Left forelimb (tissue), 1 donor: Measurements from ENCODE around the gene PTPRN2.

Source experiments
- DNase-seq: peaks from one replicate; pipeline ENCODE4 v3.0.0-alpha.2; 2018; ENCODE audit warnings: low spot score

PTPRN2 gene

DNA sequence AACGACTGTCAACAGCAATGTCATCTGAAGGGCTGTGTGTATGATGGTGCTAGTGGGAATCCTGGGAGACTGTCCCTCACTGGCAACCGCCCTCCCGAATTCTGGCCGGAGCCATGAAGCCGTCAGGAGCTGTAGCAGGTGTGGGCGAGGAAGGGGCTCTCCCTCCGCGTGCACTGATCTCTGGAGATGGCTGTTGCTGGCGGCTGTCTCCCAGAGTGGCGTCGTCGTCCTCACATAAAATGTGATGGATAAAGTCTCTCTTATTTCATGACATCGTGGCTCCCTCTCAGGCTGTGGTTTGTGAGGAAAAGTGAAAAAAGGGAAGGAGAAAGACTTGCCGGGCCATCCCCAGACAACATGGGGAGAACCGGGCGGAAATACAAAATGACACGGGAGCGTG is 1034.4 kb downstream of the PTPRN2 start:
- no peak for DNase-seq

DNA sequence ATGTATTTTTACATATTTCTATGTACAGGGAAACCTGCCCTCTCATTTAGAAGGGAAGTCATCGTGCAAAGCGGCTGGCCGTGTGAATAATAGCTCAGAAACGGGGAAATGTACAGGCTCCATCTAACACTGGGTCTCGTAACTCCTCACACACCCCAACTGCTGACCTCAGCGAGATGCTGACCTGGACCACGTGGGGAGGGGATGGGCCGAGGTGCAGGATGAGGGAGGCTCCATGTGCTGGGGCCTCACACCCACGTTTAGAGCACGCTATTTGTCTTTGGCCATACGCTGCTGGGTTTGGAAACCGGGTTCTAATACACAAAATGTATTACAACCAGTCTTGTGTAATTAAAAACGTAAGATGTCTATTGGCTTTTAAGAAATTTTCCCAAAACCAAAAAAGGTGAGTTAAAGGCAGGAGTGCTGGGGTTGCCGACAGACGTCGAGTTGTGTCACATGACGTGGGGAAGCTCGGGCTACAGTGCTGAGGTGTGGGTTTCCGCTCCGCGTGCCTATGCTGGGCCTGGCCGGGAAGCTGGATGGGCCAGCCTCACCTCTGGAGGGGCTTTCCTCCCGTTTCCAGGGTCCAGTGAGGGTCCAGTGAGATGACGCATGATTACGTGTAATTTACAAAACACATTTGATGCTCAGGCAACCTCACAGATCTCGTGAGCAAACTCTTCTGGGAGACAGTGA is 1035.2 kb downstream of the PTPRN2 start:
- no peak for DNase-seq

DNA sequence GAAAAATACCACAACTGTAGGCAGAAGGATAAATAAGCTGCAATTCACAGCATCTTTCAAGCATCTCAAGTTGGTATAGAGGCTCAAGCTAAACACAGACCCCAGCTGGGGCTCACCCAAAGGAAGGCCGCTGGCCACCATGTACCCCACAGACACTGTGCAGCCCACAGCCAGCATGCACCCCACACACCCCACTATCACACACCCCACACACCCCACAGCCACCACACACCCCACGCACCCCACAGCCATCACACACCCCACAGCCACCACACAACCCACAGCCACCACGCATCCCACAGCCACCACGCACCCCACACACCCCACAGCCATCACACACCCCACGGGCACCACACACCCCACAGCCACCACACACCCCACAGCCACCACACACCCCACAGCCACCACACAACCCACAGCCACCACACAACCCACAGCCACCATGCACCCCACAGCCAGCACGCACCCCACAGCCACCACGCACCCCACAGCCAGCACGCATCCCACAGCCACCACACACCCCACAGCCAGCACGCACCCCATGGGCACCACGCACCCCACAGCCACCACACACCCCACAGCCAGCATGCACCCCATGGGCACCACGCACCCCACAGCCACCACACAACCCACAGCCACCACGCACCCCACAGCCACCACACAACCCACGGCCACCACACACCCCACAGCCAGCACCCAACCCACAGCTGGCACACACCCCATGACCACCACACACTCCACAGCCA is 1036.1 kb downstream of the PTPRN2 start:
- DNase-seq = no peak

DNA sequence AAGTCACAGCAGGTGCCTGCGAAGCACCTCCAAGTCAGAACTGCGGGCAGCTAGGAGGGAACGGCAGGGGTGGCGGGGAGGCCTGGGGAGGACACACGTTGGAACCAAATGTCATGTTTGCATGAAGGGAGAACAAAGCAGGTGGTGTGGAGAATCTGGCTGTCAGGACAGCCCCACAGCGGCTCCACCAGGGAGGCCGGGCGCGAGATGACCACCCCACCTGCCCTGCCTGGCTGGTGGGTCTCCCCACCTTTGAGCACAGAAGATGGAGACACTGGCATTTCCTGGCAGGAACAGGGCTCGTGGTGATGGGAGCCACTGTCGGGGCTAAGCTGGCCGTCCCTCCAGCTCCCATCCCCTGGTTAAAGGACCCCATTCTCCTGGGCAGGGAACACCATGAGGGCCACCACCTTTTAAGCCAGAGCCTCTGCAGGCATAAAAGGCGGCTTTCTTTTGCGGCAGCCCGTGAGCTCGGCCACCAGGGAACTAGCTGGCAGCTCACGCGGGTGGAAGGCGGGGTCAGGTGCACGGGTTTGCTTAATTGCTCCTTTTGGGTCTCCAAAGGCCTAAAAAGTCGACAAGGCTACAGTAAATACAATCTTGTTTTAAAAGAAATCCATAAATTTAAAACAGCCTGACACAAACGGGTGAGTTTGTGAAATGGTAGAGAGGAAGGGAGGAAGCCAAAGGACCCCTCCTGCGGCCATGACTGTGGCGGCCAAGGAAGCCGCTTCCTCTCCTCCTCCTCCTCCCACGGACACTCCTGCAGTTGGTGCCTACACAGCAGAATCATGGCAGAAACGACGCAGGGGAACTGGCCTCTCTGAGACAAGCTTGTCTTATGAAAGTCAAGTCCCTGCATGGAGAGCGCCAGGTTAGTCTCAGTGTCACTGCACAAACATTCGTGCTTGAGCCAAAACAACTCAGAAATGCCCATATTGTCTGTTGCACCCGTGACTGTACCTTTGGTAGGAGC is 1037.0 kb downstream of the PTPRN2 start:
- DNase-seq = no peak

DNA sequence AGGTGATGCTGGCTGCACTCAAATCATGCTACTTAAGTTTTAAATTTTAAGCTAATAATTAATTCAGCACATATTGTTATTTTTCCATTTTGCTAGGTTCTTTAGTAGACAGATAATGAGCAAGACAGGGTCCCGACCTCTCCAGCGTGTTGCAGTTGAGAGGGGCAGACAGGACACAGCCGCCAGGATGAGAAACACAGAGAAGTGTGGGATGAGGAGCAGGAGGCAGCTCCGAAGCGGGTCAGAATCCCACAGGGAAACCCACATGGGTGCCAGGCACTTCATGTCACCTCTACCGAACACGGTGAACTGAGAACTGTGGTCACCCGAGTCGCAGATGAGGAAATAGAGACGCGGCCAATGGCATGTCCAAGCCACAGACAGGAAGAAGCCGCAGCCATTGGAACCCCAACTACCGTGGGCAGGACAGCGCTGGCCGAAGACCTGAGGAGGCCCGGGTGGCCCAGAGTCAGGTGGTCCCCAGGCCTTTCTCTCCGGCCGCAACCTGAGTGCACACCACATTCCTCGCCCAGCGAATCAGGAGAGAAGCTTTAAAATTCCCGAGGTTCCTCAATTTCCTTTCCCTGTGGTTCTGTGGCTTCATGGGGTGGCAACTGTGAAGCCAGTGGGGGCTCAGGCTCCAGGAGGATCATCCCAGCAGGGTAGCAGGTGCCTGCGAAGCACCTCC is 1037.9 kb downstream of the PTPRN2 start:
- no peak for DNase-seq

DNA sequence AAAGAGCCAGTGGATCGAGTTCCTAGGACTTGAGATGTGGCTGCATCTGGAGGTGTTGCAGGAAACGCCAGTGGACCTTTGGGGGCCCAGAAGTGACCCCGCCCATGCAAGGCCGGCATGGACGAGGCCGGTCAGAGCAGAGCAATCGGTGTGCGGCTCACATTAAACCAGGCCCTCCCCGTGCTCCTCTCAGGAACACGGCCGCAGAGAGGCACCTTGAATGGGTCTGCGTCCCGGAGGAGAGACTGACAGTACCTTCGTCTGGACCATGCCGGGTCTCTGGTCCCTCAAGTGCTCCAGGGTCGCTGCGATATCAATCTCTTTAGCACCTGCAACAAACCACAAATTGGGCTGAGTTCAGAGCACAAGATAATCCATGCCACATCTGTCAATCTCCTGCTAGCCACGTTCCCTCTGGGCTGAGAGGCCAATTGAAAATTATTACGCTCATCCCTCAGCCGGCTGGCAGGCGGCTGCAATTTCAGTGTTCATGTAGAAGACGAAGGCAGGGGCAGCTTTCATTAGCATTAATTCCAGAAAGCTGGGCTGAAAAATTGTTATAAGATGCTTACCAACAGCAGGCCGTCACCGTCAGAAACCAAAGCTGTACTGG is 1038.8 kb downstream of the PTPRN2 start:
- no peak for DNase-seq

DNA sequence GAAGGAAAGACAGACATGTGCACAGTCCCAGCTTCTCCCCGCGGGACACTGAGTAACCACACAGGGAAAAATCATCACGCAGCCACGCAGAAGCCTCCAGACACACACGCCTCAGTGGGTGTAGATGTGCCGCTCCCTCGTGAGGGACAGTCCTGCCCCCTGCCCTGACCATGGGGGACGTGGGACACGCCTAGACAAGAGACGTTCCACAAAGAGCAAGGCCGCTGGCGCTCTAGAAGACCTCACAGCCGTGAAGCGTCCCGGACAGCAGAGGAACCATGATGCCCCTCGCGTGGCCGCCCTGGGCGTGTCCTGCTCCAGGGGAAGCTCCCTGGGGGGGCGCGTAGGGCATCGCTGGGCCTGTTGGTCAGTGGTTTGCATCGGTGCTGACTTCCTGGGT is 1040.0 kb downstream of the PTPRN2 start:
- no peak for DNase-seq

DNA sequence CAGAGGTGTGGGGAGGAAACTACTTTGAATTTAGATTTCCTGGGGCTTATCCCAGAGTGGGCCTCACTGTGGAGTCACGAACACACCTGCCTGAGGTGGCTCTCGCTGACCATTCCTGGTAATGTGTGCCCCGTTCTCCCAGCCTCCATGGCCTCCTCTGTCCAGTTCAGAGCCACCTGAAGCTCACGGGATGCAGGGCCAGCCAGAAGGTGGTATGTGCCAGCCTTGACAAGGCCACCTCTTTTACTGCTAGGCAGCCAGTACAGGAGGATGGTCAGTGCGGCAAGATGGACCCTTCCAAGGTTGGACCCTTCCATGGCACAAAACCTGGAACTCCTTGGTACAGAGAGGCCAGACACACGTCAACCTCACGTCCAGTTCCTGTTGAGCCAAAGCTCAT is 1040.5 kb downstream of the PTPRN2 start:
- no peak for DNase-seq

DNA sequence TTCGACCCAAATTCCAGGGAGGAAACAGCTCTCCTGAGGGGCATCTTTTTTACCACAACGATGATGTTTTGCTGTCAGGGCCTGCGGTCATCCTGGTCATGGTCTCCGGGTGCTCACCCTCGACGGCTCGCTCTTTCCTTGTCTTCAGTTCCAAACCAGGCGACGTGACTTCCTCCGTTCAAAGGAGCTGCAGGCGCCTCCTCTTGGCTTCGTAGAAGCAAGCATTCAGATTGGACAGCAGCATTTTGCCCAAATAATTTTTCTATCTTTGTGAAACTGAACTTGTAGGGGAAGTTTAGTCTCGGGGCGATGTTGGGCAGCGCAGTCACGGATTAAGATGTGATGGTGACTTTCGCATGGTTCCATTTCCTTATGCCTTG is 1042.0 kb downstream of the PTPRN2 start:
- DNase-seq = no peak

DNA sequence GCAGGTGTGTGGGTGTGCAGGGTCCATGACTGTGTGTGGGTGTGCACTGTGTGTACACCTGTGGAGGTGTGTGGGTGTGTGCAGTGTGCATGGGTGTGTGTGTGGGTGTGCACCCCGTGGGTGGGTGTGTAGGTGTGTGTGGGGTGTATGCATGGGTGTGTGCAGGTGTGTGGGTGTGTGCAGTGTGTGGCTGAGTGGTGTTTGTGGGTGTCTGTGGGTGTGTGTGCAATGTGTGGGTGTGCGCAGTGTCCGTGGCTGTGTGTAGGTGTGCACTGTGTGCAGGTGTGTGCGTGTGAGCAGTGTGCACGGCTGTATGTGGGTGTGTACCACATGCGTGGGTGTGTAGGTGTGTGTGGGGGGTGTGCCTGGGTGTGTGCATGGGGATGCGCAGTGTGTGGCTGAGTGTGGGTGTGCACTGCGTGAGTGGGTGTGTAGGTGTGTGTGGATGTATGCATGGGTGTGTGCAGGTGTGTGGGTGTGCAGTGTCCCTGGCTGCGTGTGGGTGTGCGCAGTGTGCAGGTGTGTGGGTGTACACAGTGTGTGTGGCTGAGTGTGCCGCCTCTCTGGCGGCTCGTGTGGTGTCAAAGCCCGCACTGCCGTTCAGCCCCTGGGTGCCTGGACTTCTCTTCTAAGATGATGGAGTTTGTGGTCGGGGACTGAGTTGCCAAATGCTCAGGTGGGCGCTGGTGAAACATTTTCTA is 1042.5 kb downstream of the PTPRN2 start:
- no peak for DNase-seq

DNA sequence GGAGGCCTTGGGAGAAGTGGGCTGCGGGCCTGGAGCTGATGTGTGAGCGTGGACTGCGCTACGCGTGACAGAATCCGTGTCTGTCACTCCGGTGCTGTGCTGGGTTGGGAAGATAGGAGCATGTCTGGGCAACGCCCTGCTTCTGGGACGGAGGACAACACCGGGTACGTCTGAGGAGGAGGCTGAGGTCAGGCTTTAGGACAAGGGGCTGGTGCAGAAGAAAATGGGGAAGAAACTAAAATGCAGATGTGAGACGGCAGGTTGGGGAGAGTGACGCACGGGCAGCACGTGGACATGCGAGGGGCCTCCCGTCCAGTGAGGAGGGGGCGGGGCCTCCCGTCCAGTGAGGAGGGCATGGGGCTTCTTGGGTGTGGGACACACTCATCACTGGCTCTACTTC is 1043.4 kb downstream of the PTPRN2 start:
- no peak for DNase-seq

DNA sequence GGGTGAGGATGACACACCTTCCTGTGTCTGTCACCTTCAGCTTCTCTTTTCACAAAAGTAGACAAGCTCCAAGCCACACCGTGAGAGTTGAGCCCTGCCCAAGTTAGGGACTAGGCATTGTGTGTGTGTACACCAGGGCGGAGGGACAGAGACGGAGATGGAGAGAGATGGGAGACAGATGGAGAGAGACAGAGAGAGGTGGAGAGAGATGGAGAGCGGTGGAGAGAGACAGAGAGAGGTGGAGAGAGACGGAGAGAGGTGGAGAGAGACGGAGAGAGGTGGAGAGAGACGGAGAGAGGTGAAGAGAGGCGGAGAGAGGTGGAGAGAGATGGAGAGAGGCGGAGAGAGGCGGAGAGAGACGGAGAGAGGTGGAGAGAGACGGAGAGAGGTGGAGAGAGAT is 1043.8 kb downstream of the PTPRN2 start:
- no peak for DNase-seq

DNA sequence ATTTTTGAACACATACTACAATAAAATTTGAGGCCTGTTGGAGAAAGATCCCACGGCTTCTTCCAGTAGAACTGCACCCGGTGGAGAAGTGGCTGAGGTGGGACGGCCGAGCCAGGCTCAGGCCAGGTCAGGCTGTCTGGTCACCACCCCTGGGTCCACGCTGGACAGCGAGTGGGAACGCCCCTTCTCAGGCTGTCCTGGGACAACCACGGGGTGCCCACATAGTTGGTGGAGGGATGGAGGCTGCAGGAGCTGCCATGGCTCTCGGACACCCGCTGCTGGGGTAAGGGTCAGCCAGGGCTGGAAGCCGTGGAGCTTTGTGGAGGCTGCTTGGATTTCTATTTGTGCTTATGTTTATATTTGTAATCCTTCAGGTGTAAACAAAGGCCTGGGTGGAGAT is 1044.3 kb downstream of the PTPRN2 start:
- DNase-seq = no peak

DNA sequence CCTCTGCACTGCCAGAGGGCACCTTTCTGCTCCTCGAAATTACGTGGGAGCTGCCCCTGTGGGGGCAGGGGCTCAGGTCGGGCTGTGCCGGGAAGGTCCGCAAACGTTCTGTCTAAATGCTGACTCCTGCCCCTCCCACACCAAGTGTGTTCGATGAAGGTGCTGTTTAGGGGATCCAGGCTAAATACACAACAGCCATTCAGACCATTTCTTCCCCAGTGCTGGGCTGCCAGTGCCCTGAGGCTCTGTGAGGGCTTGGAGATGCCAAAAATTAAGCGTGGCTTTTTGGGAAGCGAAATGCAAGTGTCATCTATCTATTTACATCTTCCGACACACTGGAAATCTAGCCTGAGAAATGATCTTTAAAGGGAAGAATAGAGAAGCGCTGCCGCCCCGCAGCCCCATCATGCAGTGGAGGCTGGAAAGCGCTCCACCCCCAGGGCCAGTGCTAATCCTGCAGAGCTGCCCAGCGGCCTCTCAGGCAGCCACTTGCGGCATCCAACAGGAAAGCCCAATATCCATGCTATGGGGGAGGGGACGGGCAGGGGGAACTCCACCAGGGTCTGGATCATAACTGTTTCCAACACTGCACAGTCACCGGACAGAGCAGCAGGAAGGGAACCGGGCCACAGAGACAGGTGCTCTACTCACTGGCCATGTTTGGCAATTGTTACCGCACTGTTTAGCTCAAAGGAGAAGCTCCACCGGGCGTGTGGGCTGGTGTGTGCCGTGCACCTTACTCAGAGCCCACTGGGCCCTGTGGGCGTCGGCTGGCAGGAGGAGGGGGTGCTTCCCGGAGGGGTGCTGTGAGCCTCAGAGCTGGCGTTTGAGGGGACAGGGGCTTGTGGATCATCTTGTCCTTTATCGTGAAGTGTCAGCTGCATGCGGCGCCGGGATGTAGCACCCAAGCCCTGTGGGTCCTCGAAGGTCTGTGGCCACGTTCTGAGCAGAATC is 1045.3 kb downstream of the PTPRN2 start:
- DNase-seq = no peak

DNA sequence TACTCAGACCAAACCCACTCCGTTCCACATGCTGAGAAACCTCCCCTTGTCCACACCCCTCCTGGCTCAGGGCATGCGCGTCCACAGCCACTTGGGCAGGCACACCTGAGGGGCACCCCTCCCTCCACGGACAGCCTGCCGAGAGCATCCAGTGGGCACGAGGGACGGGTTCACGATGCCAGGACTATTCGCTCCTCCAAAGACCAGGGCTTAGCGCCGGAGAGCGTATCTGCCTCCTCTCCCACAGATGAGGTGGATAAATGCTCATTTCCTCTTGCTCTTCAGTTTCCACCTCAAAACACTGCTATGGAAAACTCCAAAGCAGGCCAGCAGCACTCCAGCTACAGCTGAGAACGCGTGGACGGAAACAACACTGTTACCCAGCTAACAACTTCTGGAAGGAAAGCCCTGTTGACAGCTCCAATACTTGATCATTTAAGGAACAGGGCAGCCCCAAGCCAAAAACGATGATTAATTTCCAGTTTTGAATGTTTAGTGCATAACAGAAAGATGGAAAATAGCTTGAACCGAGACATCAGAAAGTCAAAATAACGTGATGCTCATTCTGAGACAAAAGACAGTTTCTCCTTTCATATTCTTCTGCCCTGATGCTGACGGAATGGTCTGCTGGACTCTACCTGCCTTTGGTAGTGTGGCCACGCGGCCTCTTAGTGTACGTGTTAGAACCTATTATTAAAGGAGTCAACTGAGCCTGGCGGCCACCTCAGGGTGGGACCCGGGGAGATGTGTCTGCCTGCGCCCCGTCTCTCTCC is 1046.1 kb downstream of the PTPRN2 start:
- DNase-seq = no peak

DNA sequence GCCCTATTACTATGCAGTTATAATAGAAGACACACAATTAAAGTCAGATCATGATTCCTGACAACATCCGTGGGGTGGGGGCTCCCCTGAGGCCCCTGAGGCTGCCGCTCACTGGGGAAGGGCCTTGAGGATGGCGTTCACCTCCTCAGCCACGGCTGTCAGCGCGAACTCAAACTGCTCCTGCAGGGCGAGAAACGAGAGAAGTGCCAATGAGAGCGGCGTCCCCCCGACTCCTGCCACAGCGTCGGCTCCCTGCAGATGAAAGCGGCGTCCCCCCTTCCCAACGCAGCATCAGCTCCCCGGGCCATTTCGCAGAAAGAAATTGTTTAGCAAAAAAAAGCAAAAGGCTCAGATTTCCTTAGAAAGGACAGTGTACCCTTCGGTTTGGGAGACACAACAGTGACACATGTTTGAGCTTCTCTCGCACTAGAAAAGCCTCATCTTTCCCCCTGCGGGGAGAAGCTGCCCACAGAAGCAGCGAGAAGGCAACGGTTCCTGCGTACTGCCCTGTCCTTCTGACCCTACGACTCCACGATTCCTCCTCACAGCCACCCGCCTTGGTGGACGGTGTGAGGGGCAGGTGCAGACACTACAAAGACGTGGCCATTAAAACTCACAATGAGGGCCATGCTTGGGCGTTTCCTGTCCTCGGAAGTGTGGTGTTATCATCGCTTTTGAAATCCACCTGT is 1046.9 kb downstream of the PTPRN2 start:
- DNase-seq = no peak

DNA sequence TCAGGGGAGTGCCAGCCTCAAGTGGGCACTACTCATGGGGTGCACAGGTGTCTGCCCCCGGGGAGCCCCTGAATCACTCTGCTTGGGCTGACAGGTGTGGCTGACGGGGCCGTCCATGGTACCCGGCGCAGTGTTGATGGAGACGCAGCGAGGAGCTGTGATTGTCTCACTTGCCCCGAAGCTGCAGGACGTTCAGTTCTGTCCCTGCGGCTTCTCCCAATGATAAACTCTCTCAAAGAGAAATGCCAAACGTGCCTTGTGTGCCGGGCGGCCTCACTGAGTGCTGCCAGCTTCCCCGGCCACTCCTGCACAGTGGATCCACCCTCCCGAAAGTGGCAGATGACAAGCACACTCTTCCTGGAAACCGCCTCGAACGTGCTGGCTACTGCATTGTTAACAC is 1047.6 kb downstream of the PTPRN2 start:
- DNase-seq = no peak

DNA sequence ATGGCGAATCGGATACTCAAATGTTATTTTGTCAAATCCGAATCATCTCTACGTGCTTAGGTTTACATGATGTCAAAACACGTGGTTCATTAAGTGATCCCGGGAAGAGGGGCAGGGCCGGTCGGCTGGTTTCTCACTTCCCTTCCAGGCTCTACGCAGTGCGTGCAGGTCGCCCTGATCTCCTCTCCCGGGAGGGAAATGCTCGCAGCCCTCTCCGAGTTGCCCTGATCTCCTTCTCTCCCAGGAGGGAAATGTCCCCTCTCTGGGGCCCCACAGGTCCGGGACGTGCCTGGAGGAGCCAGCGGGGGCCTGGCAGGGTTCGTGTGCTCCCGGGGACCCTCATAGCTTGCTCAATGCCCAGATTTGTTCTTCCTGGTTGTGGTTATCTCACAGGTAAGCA is 1048.1 kb downstream of the PTPRN2 start:
- DNase-seq = no peak
